Activated CD4-positive, alpha-beta T cell treated with anti-CD3 and anti-CD28 coated beads for 36 hours (primary cell): ENCODE measurements around the gene DGKG. TPM values are rescaled to one million over a fixed set of nuclear protein-coding genes. Genes with fewer than 3 reads are reported as not detected.

ENCODE experiments used
- ATAC-seq: fragments of 200-7000 bp; cut with Tn5 transposase; one replicate; pipeline ENCODE4 v1.10.0; 2021; ENCODE audit warnings: mild to moderate bottlenecking, moderate library complexity
- CTCF ChIA-PET: fragments of 350-600 bp; sonication (Branson Sonifier 250); formaldehyde crosslinking; loops from one replicate; lab custom pipeline; 2021; ENCODE audit warnings: antibody characterized with exemption; lab: Charles Lee
- POLR2A ChIA-PET: fragments of 350-600 bp; sonication (Branson Sonifier 250); formaldehyde crosslinking; loops from one replicate; lab custom pipeline; 2021; ENCODE audit warnings: antibody characterized with exemption, inconsistent platforms; lab: Charles Lee
- DNase-seq: peaks from one replicate; pipeline ENCODE4 v3.0.0-alpha.2; 2020
- H3K27ac Mint-ChIP-seq: one replicate; pipeline ENCODE4 v1.8.0; 2021; ENCODE audit warnings: mixed read lengths
- H3K27me3 Mint-ChIP-seq: one replicate; pipeline ENCODE4 v1.8.0; 2021; ENCODE audit warnings: mixed read lengths
- H3K36me3 Mint-ChIP-seq: one replicate; pipeline ENCODE4 v1.8.0; 2021; ENCODE audit warnings: low read depth, mixed read lengths
- H3K4me1 Mint-ChIP-seq: one replicate; pipeline ENCODE4 v1.8.0; 2021; ENCODE audit warnings: mixed read lengths
- H3K4me3 Mint-ChIP-seq: one replicate; pipeline ENCODE4 v1.8.0; 2021; ENCODE audit warnings: mild to moderate bottlenecking, moderate library complexity, mixed read lengths
- H3K9me3 Mint-ChIP-seq: one replicate; pipeline ENCODE4 v1.8.0; 2021; ENCODE audit warnings: low read depth, mixed read lengths
- intact Hi-C, 2 experiments: fragments of 100-400 bp; cut with DNase I in 1 of 2; cut with micrococcal nuclease in 1 of 2; formaldehyde crosslinking; loops; one replicate each; pipeline versions ENCODE4 v1.14.2 to v1.15.1; 2022 to 2024; cut with DNase I, micrococcal nuclease
- total RNA-seq, 2 experiments: library from RNA; stranded (reverse); gene quantifications; one replicate each; pipeline ENCODE4 v1.2.3, GENCODE V29; 2021

The DGKG gene
- total RNA-seq, result 1 to 10 TPM in 1 of 2 experiments, under 1 TPM in 1; 0.71 to 1.3 TPM

GRCh38 chr3:186361762-186362536 is at the start of gene DGKG:
DGKG (minus strand) TSS chr3:186362234; CDS start chr3:186320459, 41,775 bp downstream.
- Mint-ChIP-seq H3K27me3 (peaks cover 48% of the 10 kb centered on the region), H3K4me3 (peak within 1 kb of the TSS; percentile 51), H3K9me3 (no peaks in the 10 kb centered on the region), H3K36me3 (no peaks in the 10 kb centered on the region), H3K4me1 (peaks cover 11% of the 10 kb centered on the region), H3K27ac (no peak within 1 kb of the TSS)
- intact Hi-C loops, result no loop called here
- ChIA-PET POLR2A (no interaction called here), CTCF (no interaction called here)
- ATAC-seq (peak; percentile 81), DNase-seq (peak; percentile 66)

- intact Hi-C loops, result loop anchor here in 1 of 2 experiments (5.0 kb wide), 2 partner anchors 101 to 126 kb away; no protein-coding TSS in a partner anchor
- peaks cover 39% of the 10 kb centered on the region for H3K4me1 Mint-ChIP-seq
- H3K27me3 Mint-ChIP-seq, result peaks cover 2% of the 10 kb centered on the region
- ATAC-seq (no peak), DNase-seq (no peak)
- H3K36me3 Mint-ChIP-seq, result no peaks in the 10 kb centered on the region
- ChIA-PET POLR2A (interaction anchor here (1.7 kb wide), 1 partner anchor 124 kb away, joined by 6 read pairs; no protein-coding TSS in a partner anchor), CTCF (no interaction called here)
- H3K9me3 Mint-ChIP-seq, result no peaks in the 10 kb centered on the region
- peak overlapping the region; percentile 62 for H3K27ac Mint-ChIP-seq
- no peak overlapping the region for H3K4me3 Mint-ChIP-seq
These were observed 49.1 kb upstream of the DGKG start for GRCh38 chr3:186411089-186411488.

GRCh38 chr3:186406669-186407635 is 44.9 kb upstream of the DGKG start:
- peaks cover 2% of the 10 kb centered on the region for H3K27me3 Mint-ChIP-seq
- no peak for DNase-seq
- peaks cover 10% of the 10 kb centered on the region for H3K4me1 Mint-ChIP-seq
- no peaks in the 10 kb centered on the region for H3K9me3 Mint-ChIP-seq
- no peaks in the 10 kb centered on the region for H3K36me3 Mint-ChIP-seq
- ChIA-PET CTCF (interaction anchor here (0.7 kb wide), 1 partner anchor 12 kb away, joined by 3 read pairs; no protein-coding TSS in a partner anchor), POLR2A (interaction anchor here (0.5 kb wide), 1 partner anchor 697 kb away, joined by 3 read pairs; no protein-coding TSS in a partner anchor)
- intact Hi-C loops, result no loop called here
- no peak overlapping the region for H3K27ac Mint-ChIP-seq
- no peak overlapping the region for H3K4me3 Mint-ChIP-seq
- ATAC-seq, result no peak

- POLR2A ChIA-PET, result interaction anchor here (1.0 kb wide), 1 partner anchor 133 kb away, joined by 3 read pairs; no protein-coding TSS in a partner anchor
- peak; percentile 39 for ATAC-seq
- CTCF ChIA-PET, result interaction anchor here (0.8 kb wide), 1 partner anchor 30 kb away, joined by 3 read pairs; no protein-coding TSS in a partner anchor
- H3K27ac Mint-ChIP-seq, result no peak overlapping the region
- H3K4me1 Mint-ChIP-seq, result peaks cover 8% of the 10 kb centered on the region
- H3K36me3 Mint-ChIP-seq, result no peaks in the 10 kb centered on the region
- H3K27me3 Mint-ChIP-seq, result peaks cover 6% of the 10 kb centered on the region
- DNase-seq, result peak; percentile 31
- H3K4me3 Mint-ChIP-seq, result no peak overlapping the region
- H3K9me3 Mint-ChIP-seq, result no peaks in the 10 kb centered on the region
- intact Hi-C loops, result no loop called here
These were observed 39.5 kb upstream of the DGKG start for GRCh38 chr3:186401556-186401955.

- Mint-ChIP-seq H3K27ac (no peak overlapping the region), H3K4me1 (peaks cover 8% of the 10 kb centered on the region), H3K4me3 (no peak overlapping the region), H3K9me3 (no peaks in the 10 kb centered on the region), H3K27me3 (peaks cover 6% of the 10 kb centered on the region), H3K36me3 (no peaks in the 10 kb centered on the region)
- no peak for ATAC-seq
- ChIA-PET CTCF (no interaction called here), POLR2A (interaction anchor here (0.8 kb wide), 1 partner anchor 16 kb away, joined by 4 read pairs; no protein-coding TSS in a partner anchor)
- intact Hi-C loops, result no loop called here
- no peak for DNase-seq
These were observed 38.6 kb upstream of the DGKG start for GRCh38 chr3:186400662-186401061.

- ChIA-PET CTCF (no interaction called here), POLR2A (no interaction called here)
- Mint-ChIP-seq H3K27me3 (peaks cover 6% of the 10 kb centered on the region), H3K4me3 (no peak overlapping the region), H3K4me1 (peaks cover 8% of the 10 kb centered on the region), H3K36me3 (no peaks in the 10 kb centered on the region), H3K9me3 (no peaks in the 10 kb centered on the region), H3K27ac (no peak overlapping the region)
- no peak for DNase-seq
- ATAC-seq, result no peak
- intact Hi-C loops, result no loop called here
These were observed 38.0 kb upstream of the DGKG start for GRCh38 chr3:186400026-186400425.

GRCh38 chr3:186394566-186395217 is 32.7 kb upstream of the DGKG start:
- Mint-ChIP-seq H3K27ac (no peak overlapping the region), H3K36me3 (no peaks in the 10 kb centered on the region), H3K4me3 (no peak overlapping the region), H3K27me3 (no peaks in the 10 kb centered on the region), H3K9me3 (peaks cover 7% of the 10 kb centered on the region), H3K4me1 (no peaks in the 10 kb centered on the region)
- intact Hi-C loops, result no loop called here
- ChIA-PET POLR2A (no interaction called here), CTCF (interaction anchor here (1.1 to 1.5 kb wide), 2 partner anchors 31 to 145 kb away, joined by 3 to 4 read pairs; no protein-coding TSS in a partner anchor)
- ATAC-seq, result peak; percentile 30
- DNase-seq, result no peak

- H3K9me3 Mint-ChIP-seq, result peaks cover 3% of the 10 kb centered on the region
- peaks cover 12% of the 10 kb centered on the region for H3K4me1 Mint-ChIP-seq
- peaks cover 8% of the 10 kb centered on the region for H3K27me3 Mint-ChIP-seq
- H3K27ac Mint-ChIP-seq, result no peak overlapping the region
- peak; percentile 44 for ATAC-seq
- no peaks in the 10 kb centered on the region for H3K36me3 Mint-ChIP-seq
- ChIA-PET POLR2A (no interaction called here), CTCF (no interaction called here)
- intact Hi-C loops, result no loop called here
- peak; percentile 40 for DNase-seq
- no peak overlapping the region for H3K4me3 Mint-ChIP-seq
These were observed 25.0 kb upstream of the DGKG start for GRCh38 chr3:186386883-186387560.

GRCh38 chr3:186385856-186386602 is 24.0 kb upstream of the DGKG start:
- ATAC-seq (peak; percentile 45), DNase-seq (no peak)
- Mint-ChIP-seq H3K36me3 (no peaks in the 10 kb centered on the region), H3K27me3 (peaks cover 8% of the 10 kb centered on the region), H3K27ac (no peak overlapping the region), H3K4me3 (no peak overlapping the region), H3K4me1 (peaks cover 20% of the 10 kb centered on the region), H3K9me3 (peaks cover 3% of the 10 kb centered on the region)
- CTCF ChIA-PET, result interaction anchor here (0.6 to 1.2 kb wide), 3 partner anchors 38 to 409 kb away, joined by 3 to 4 read pairs (median 3); no protein-coding TSS in a partner anchor
- POLR2A ChIA-PET, result no interaction called here
- intact Hi-C loops, result no loop called here
